ENCODE results near the gene ZNF644. TPM values are rescaled to one million over a fixed set of nuclear protein-coding genes. Genes with fewer than 3 reads are reported as not detected.

The ZNF644 gene
- polyA plus RNA-seq, 1 of the 3 experiments (the other 2 are of a cell fraction): 5.6 TPM

- Histone ChIP-seq H3K4me2 (no peak overlapping the region), H3F3A (replicated peaks; ENCODE audit: insufficient read depth) (peaks cover 5% of the 10 kb centered on the region), H3K4me3 (ENCODE audit: low read depth in 2 of 2, low read length in 1 of 2) (no peak overlapping the region), H3K9me3 (peaks cover 8% of the 10 kb centered on the region; the same call in 1 of the 2 replicates), H3K79me2 (ENCODE audit: insufficient read depth) (peaks cover 100% of the 10 kb centered on the region), H3K27me3 (ENCODE audit: insufficient read depth) (no peaks in the 10 kb centered on the region), H4K20me1 (ENCODE audit: insufficient read depth) (peaks cover 71% of the 10 kb centered on the region), H3K9ac (no peak overlapping the region), H3K4me1 (ENCODE audit: control insufficient read depth in 1 of 2, insufficient read depth in 2 of 2, low read depth in 1 of 2, low read length in 1 of 2) (no peaks in the 10 kb centered on the region), H3K27ac (ENCODE audit: low read depth in 2 of 2, low read length in 1 of 2) (no peak overlapping the region), H2AFZ (ENCODE audit: low read depth) (no peak overlapping the region), H3K36me3 (replicated peaks in 1 of 2; ENCODE audit: control insufficient read depth in 1 of 2, insufficient read depth in 2 of 2, low read length in 1 of 2) (peaks cover 3 to 19% of the 10 kb centered on the region in 2 experiments), H3K9me2 (no peaks in the 10 kb centered on the region)
- TF ChIP-seq SMC3 (IDR thresholded peaks at IDR 0.05; ENCODE audit: low read depth, low read length): no peak
- TF ChIP-seq YY1 (IDR thresholded peaks at IDR 0.05; ENCODE audit: low read depth): no peak
- no peak for TF ChIP-seq IRF3 (IDR thresholded peaks at IDR 0.05; ENCODE audit: low read depth, low read length)
- no peak for DNase-seq
- ChIA-PET CTCF (no interaction called here), POLR2A (no interaction called here)
Measured at GRCh38 chr1:91007827-91008226, 14.0 kb downstream of the ZNF644 start.

GRCh38 chr1:91007092-91007491 lies 14.7 kb downstream of the ZNF644 start:
- Histone ChIP-seq H3K4me2 (no peak overlapping the region), H3K36me3 (replicated peaks in 1 of 2; ENCODE audit: control insufficient read depth in 1 of 2, insufficient read depth in 2 of 2, low read length in 1 of 2) (peaks cover 3 to 19% of the 10 kb centered on the region in 2 experiments), H3K27me3 (ENCODE audit: insufficient read depth) (no peaks in the 10 kb centered on the region), H3K9me3 (peaks cover 8% of the 10 kb centered on the region; the same call in 1 of the 2 replicates), H3F3A (replicated peaks; ENCODE audit: insufficient read depth) (peaks cover 5% of the 10 kb centered on the region), H2AFZ (ENCODE audit: low read depth) (no peak overlapping the region), H3K9me2 (no peaks in the 10 kb centered on the region), H3K9ac (no peak overlapping the region), H3K79me2 (ENCODE audit: insufficient read depth) (peaks cover 100% of the 10 kb centered on the region), H4K20me1 (ENCODE audit: insufficient read depth) (peaks cover 68% of the 10 kb centered on the region), H3K4me1 (ENCODE audit: control insufficient read depth in 1 of 2, insufficient read depth in 2 of 2, low read depth in 1 of 2, low read length in 1 of 2) (no peaks in the 10 kb centered on the region), H3K27ac (ENCODE audit: low read depth in 2 of 2, low read length in 1 of 2) (no peak overlapping the region), H3K4me3 (ENCODE audit: low read depth in 2 of 2, low read length in 1 of 2) (no peak overlapping the region)
- no peak for DNase-seq
- WGBS (ENCODE audit: low lambda C conversion rate): over 99% methylated on average over 7 of the region's 7 CpGs
- CTCF ChIA-PET: no interaction called here
- TF ChIP-seq CHD2 (IDR thresholded peaks at IDR 0.05; ENCODE audit: low read length, partially characterized antibody) (no peak), EZH2phosphoT487 (IDR thresholded peaks at IDR 0.05; ENCODE audit: borderline replicate concordance, low read depth) (no peak), TAF1 (IDR thresholded peaks at IDR 0.05; ENCODE audit: borderline replicate concordance, low read depth, low read length) (no peak), SIN3A (IDR thresholded peaks at IDR 0.05; ENCODE audit: borderline replicate concordance, low read depth, low read length) (no peak), ZBTB33 (IDR thresholded peaks at IDR 0.05; ENCODE audit: borderline replicate concordance, low read depth) (no peak), GABPA (IDR thresholded peaks at IDR 0.05; ENCODE audit: low read depth) (no peak), CTCF (IDR thresholded peaks at IDR 0.05) (no peak), JUND (IDR thresholded peaks at IDR 0.05) (no peak), MEF2A (IDR thresholded peaks at IDR 0.05; ENCODE audit: borderline replicate concordance, low read depth) (no peak), MXI1 (IDR thresholded peaks at IDR 0.05; ENCODE audit: low read depth, low read length) (no peak), TEAD4 (IDR thresholded peaks at IDR 0.05; ENCODE audit: borderline replicate concordance, insufficient read depth) (no peak)
- POLR2A ChIA-PET: no interaction called here
